HCT116 (cell line): ENCODE data around the gene EPC1. TPM values are rescaled to one million over a fixed set of nuclear protein-coding genes. Genes with fewer than 3 reads are reported as not detected.

ENCODE experiments used
- ATAC-seq: fragments of 200-7000 bp; cut with Tn5 transposase; 2 replicates; pipeline ENCODE4 v1.9.1; 2020; ENCODE audit warnings: mild to moderate bottlenecking, moderate library complexity
- BruUV-seq: library from RNA; stranded (reverse); fragments of 400-500 nt; replicated peaks from 2 replicates; lab custom pipeline; 2021; lab: Mats Ljungman, UMichigan
- CTCF ChIA-PET: fragments of 300-600 bp; sonication (Branson Sonifier 250); formaldehyde crosslinking; loops from one replicate; lab custom pipeline; 2021; ENCODE audit warnings: antibody characterized with exemption; lab: Charles Lee
- POLR2A ChIA-PET: fragments of 300-600, 350-600 bp; sonication (Branson Sonifier 250); formaldehyde crosslinking; loops from one replicate; lab custom pipeline; 2021; ENCODE audit warnings: antibody characterized with exemption; lab: Charles Lee
- RAD21 ChIA-PET, 2 experiments: fragments of 300-600 bp; sonication (Branson Sonifier 250); formaldehyde crosslinking; loops; one replicate each; lab custom pipeline; 2023; ENCODE audit warnings: low total read pairs in 2 of 2; ENCODE audit not compliant: uncharacterized antibody in 2 of 2, unreplicated experiment in 2 of 2, low non-redundant PET in 1 of 2; lab: Charles Lee
- DNase-seq: peaks from one replicate; pipeline ENCODE4 v3.0.0-alpha.2; 2010; ENCODE audit warnings: low read depth, low spot score
- H2AFZ ChIP-seq: fragments of 200-600 bp; shearing (Covaris generic), sonication (generic); 2 replicates; pipeline ENCODE4 v1.6.1; 2017; ENCODE audit warnings: low read depth, mixed run types, mixed read lengths, antibody characterized with exemption, low read length; ENCODE audit not compliant: poor library complexity, severe bottlenecking
- H3K27ac ChIP-seq: 2 replicates; pipeline ENCODE4 v1.5.1; 2012; ENCODE audit warnings: low read depth, low read length
- H3K27me3 ChIP-seq: fragments of 200-600 bp; sonication (generic); 2 replicates; pipeline ENCODE4 v1.6.1; 2016; ENCODE audit warnings: mixed run types, low read length, mixed read lengths; ENCODE audit not compliant: insufficient read depth
- H3K36me3 ChIP-seq, 2 experiments: fragments of 200-500 bp in 1 of 2; fragments of 200-600 bp in 1 of 2; sonication (Bioruptor generic) in 1 of 2; sonication (generic) in 1 of 2; 2 replicates each; pipeline versions ENCODE4 v1.5.1 to v1.6.1; 2014 to 2016; ENCODE audit warnings: low read length in 2 of 2, inconsistent platforms in 1 of 2, mixed read lengths in 1 of 2, mixed run types in 1 of 2; ENCODE audit not compliant: insufficient read depth in 2 of 2, control insufficient read depth in 1 of 2
- H3K4me1 ChIP-seq, 2 experiments: fragments of 200-600 bp in 1 of 2; sonication (generic) in 1 of 2; 2 replicates each; pipeline versions ENCODE4 v1.5.1 to v1.6.1; 2012 to 2017; ENCODE audit warnings: low read length in 2 of 2, inconsistent platforms in 1 of 2, mild to moderate bottlenecking in 1 of 2, mixed read lengths in 1 of 2, mixed run types in 1 of 2, moderate library complexity in 1 of 2; ENCODE audit not compliant: insufficient read depth in 2 of 2, control insufficient read depth in 1 of 2
- H3K4me2 ChIP-seq: fragments of 200-600 bp; sonication (generic); 2 replicates; pipeline ENCODE4 v1.6.1; 2017; ENCODE audit warnings: mixed run types, low read length, mixed read lengths
- H3K4me3 ChIP-seq, 2 experiments: fragments of 200-600 bp in 1 of 2; sonication (generic) in 1 of 2; replicated peaks in 1 of 2; 2 replicates each; pipeline ENCODE4 v1.5.1; 2011 to 2016; ENCODE audit warnings: low read length in 2 of 2, control low read depth in 1 of 2, low read depth in 1 of 2, mild to moderate bottlenecking in 1 of 2, mixed read lengths in 1 of 2, mixed run types in 1 of 2
- H3K79me2 ChIP-seq: fragments of 200-600 bp; sonication (generic); 2 replicates; pipeline ENCODE4 v1.6.1; 2017; ENCODE audit warnings: mild to moderate bottlenecking, mixed run types, low read length, moderate library complexity, mixed read lengths; ENCODE audit not compliant: insufficient read depth
- H3K9ac ChIP-seq: fragments of 200-600 bp; sonication (generic); 2 replicates; pipeline ENCODE4 v1.6.1; 2016; ENCODE audit warnings: low read length, mixed read lengths
- H3K9me2 ChIP-seq: fragments of 200-600 bp; sonication (generic), shearing (Covaris generic); 2 replicates; pipeline ENCODE4 v1.6.1; 2017; ENCODE audit warnings: mixed run types, mild to moderate bottlenecking, moderate library complexity; ENCODE audit not compliant: insufficient read depth
- H3K9me3 ChIP-seq, 2 experiments: fragments of 200-500 bp in 1 of 2; fragments of 200-600 bp in 1 of 2; sonication (Bioruptor generic) in 1 of 2; sonication (generic) in 1 of 2; 2 replicates each; pipeline ENCODE4 v1.6.1; 2014 to 2017; ENCODE audit warnings: low read length in 2 of 2, mixed read lengths in 2 of 2, inconsistent platforms in 1 of 2, low read depth in 1 of 2, mild to moderate bottlenecking in 1 of 2, mixed run types in 1 of 2, moderate library complexity in 1 of 2; ENCODE audit not compliant: control insufficient read depth in 1 of 2, insufficient read depth in 1 of 2
- H4K20me1 ChIP-seq: fragments of 200-600 bp; sonication (generic), shearing (Covaris generic); 2 replicates; pipeline ENCODE4 v1.6.1; 2017; ENCODE audit warnings: mixed run types, mild to moderate bottlenecking, moderate library complexity; ENCODE audit not compliant: insufficient read depth
- ATF3 ChIP-seq: IDR thresholded peaks from 2 replicates; pipeline ENCODE4 v1.6.1; 2012
- CBX3 ChIP-seq: IDR thresholded peaks from 2 replicates; pipeline ENCODE4 v1.6.1; 2012; ENCODE audit warnings: low read depth
- ELF1 ChIP-seq: IDR thresholded peaks from 2 replicates; pipeline ENCODE4 v1.6.1; 2012; ENCODE audit warnings: low read depth, borderline replicate concordance
- EZH2 ChIP-seq: fragments of 200-600 bp; sonication (generic); IDR thresholded peaks from 2 replicates; pipeline ENCODE4 v1.6.1; 2017; ENCODE audit warnings: antibody characterized with exemption, mixed run types
- JUND ChIP-seq: IDR thresholded peaks from 2 replicates; pipeline ENCODE4 v1.6.1; 2012
- POLR2A ChIP-seq: IDR thresholded peaks from 2 replicates; pipeline ENCODE4 v1.7.0; 2011; ENCODE audit warnings: borderline replicate concordance; ENCODE audit not compliant: insufficient read depth, insufficient read length; ENCODE audit errors: extremely low read depth
- SRF ChIP-seq: IDR thresholded peaks from 2 replicates; pipeline ENCODE4 v1.6.1; 2012; ENCODE audit warnings: low read depth
- YY1 ChIP-seq: IDR thresholded peaks from 2 replicates; pipeline ENCODE4 v1.6.1; 2011; ENCODE audit warnings: low read length, low read depth, moderate library complexity, mild to moderate bottlenecking; ENCODE audit not compliant: insufficient replicate concordance; ENCODE audit errors: extremely low read depth
- ZBTB33 ChIP-seq: IDR thresholded peaks from 2 replicates; pipeline ENCODE4 v1.6.1; 2011; ENCODE audit warnings: mild to moderate bottlenecking, low read length, moderate library complexity; ENCODE audit not compliant: insufficient replicate concordance; ENCODE audit errors: extremely low read depth
- ZNF274 ChIP-seq: fragments of 200-500 bp; sonication (Bioruptor generic); IDR thresholded peaks from 2 replicates; pipeline ENCODE4 v1.6.1; 2014; ENCODE audit warnings: mild to moderate bottlenecking, low read depth, low read length, inconsistent platforms
- intact Hi-C: fragments of 100-400 bp; cut with micrococcal nuclease; formaldehyde crosslinking; loops from 2 replicates; pipeline ENCODE4 v1.10.0; 2022
- total RNA-seq: library from RNA; stranded (reverse); gene quantifications from one replicate; pipeline ENCODE4 v1.2.1, GENCODE V29; 2021; ENCODE audit not compliant: unreplicated experiment

Gene EPC1
- total RNA-seq, 1 experiment from 2014 or later = 20.1 TPM

- POLR2A ChIA-PET = no interaction called here
- no peak for ATAC-seq
- intact Hi-C loops = no loop called here
- Histone ChIP-seq H3K27ac (no peak overlapping the region), H4K20me1 (0 out of 2 replicates have a peak, but pooled peaks cover 4% of the 10 kb centered on the region), H3K9me3 (no peaks in the 10 kb centered on the region), H3K4me3 (no peak overlapping the region), H3K36me3 (no peaks in the 10 kb centered on the region), H3K27me3 (no peaks in the 10 kb centered on the region), H3K4me2 (no peak overlapping the region), H3K79me2 (peaks cover 97% of the 10 kb centered on the region), H3K4me1 (no peaks in the 10 kb centered on the region), H3K9ac (no peak overlapping the region), H2AFZ (no peak overlapping the region), H3K9me2 (no peaks in the 10 kb centered on the region)
- BruUV-seq = no TSS peak
- no peak for DNase-seq
- RAD21 ChIA-PET = no interaction called here
- CTCF ChIA-PET = interaction anchor here (1.0 kb wide), 1 partner anchor 38 kb away, joined by 3 read pairs; no protein-coding TSS in a partner anchor
- no peak for TF ChIP-seq ELF1
- TF ChIP-seq ATF3 = no peak
- no peak for TF ChIP-seq SRF
These were observed 31.5 kb downstream of the EPC1 start for GRCh38 chr10:32315424-32315823.

GRCh38 chr10:32314588-32314987 is 32.4 kb downstream of the EPC1 start:
- Histone ChIP-seq H4K20me1 (0 out of 2 replicates have a peak, but pooled peaks cover 4% of the 10 kb centered on the region), H3K4me1 (no peaks in the 10 kb centered on the region), H3K4me3 (no peak overlapping the region), H3K4me2 (no peak overlapping the region), H3K79me2 (peaks cover 97% of the 10 kb centered on the region), H2AFZ (no peak overlapping the region), H3K27ac (no peak overlapping the region), H3K9me2 (no peaks in the 10 kb centered on the region), H3K9ac (no peak overlapping the region), H3K9me3 (no peaks in the 10 kb centered on the region), H3K36me3 (no peaks in the 10 kb centered on the region), H3K27me3 (no peaks in the 10 kb centered on the region)
- CTCF ChIA-PET = no interaction called here
- ATAC-seq (no peak), DNase-seq (no peak)
- intact Hi-C loops = no loop called here
- RAD21 ChIA-PET = no interaction called here
- POLR2A ChIA-PET = no interaction called here
- BruUV-seq = no TSS peak
- TF ChIP-seq YY1 (no peak), ZBTB33 (no peak), ZNF274 (no peak), POLR2A (no peak), CBX3 (no peak), EZH2 (no peak), JUND (no peak)
